HEK293 (cell line): ENCODE results near the gene SPATA16.

Source experiments
- CTCF ChIA-PET: fragments of 350-600 bp; formaldehyde crosslinking; extraction: SDS; loops from one replicate; lab custom pipeline; 2021; ENCODE audit warnings: antibody characterized with exemption; lab: Yijun Ruan, JAX
- POLR2A ChIA-PET: fragments of 300-600 bp; formaldehyde crosslinking; extraction: SDS; loops from one replicate; lab custom pipeline; 2020; ENCODE audit warnings: antibody characterized with exemption, inconsistent platforms; lab: Yijun Ruan, JAX
- H3K27ac ChIP-seq: fragments of 200-500 bp; sonication (Bioruptor generic); 2 replicates; pipeline ENCODE4 v1.5.1; 2014; ENCODE audit warnings: low read depth, low read length, control low read depth, inconsistent platforms; ENCODE audit errors: extremely low read depth
- H3K36me3 ChIP-seq, 2 experiments: fragments of 200-500 bp in 1 of 2; sonication (Bioruptor generic) in 1 of 2; 1 replicate in 1 of 2; 2 replicates in 1 of 2; pipeline ENCODE4 v1.5.1; 2014 to 2017; ENCODE audit warnings: inconsistent platforms in 2 of 2, low read length in 2 of 2; ENCODE audit not compliant: control insufficient read depth in 2 of 2, insufficient read depth in 1 of 2
- H3K4me1 ChIP-seq: fragments of 200-500 bp; sonication (Bioruptor generic); 2 replicates; pipeline ENCODE4 v1.5.1; 2014; ENCODE audit warnings: mild to moderate bottlenecking, low read length, inconsistent platforms; ENCODE audit not compliant: control insufficient read depth, insufficient read depth
- H3K4me3 ChIP-seq: 2 replicates; pipeline ENCODE4 v1.5.1; 2011; ENCODE audit warnings: low read depth, mild to moderate bottlenecking, control low read depth, low read length, moderate library complexity
- H3K9me3 ChIP-seq: fragments of 200-500 bp; sonication (Bioruptor generic); 2 replicates; pipeline ENCODE4 v1.5.1; 2014; ENCODE audit warnings: low read depth, low read length, inconsistent platforms; ENCODE audit not compliant: control insufficient read depth, insufficient read depth
- EGR2 ChIP-seq: fragments of 450-650 bp; formaldehyde crosslinking; IDR thresholded peaks from 2 replicates; pipeline ENCODE4 v1.5.1; 2016; ENCODE audit warnings: low read depth, missing biosample characterization, missing genetic modification characterization
- KLF7 ChIP-seq: fragments of 450-650 bp; formaldehyde crosslinking; IDR thresholded peaks from 2 replicates; pipeline ENCODE4 v1.5.1; 2016; ENCODE audit warnings: missing biosample characterization, missing genetic modification characterization, borderline replicate concordance
- OVOL3 ChIP-seq: fragments of 450-650 bp; formaldehyde crosslinking; IDR thresholded peaks from 2 replicates; pipeline ENCODE4 v1.5.1; 2016; ENCODE audit warnings: missing biosample characterization, missing genetic modification characterization
- SP7 ChIP-seq: fragments of 450-650 bp; formaldehyde crosslinking; IDR thresholded peaks from 2 replicates; pipeline ENCODE4 v1.5.1; 2016; ENCODE audit warnings: missing biosample characterization, missing genetic modification characterization
- ZBTB21 ChIP-seq: fragments of 450-650 bp; formaldehyde crosslinking; IDR thresholded peaks from 2 replicates; pipeline ENCODE4 v1.5.1; 2017; ENCODE audit warnings: missing biosample characterization, missing genetic modification characterization
- ZEB2 ChIP-seq: fragments of 450-650 bp; formaldehyde crosslinking; IDR thresholded peaks from 2 replicates; pipeline ENCODE4 v1.5.1; 2016; ENCODE audit warnings: missing biosample characterization, missing genetic modification characterization
- ZFP37 ChIP-seq: fragments of 450-650 bp; formaldehyde crosslinking; IDR thresholded peaks from 2 replicates; pipeline ENCODE4 v1.5.1; 2016; ENCODE audit warnings: missing biosample characterization, missing genetic modification characterization
- ZNF114 ChIP-seq: fragments of 450-650 bp; formaldehyde crosslinking; IDR thresholded peaks from 2 replicates; pipeline ENCODE4 v1.5.0; 2017; ENCODE audit warnings: missing biosample characterization, missing genetic modification characterization
- ZNF169 ChIP-seq: fragments of 450-650 bp; formaldehyde crosslinking; IDR thresholded peaks from 2 replicates; pipeline ENCODE4 v1.5.1; 2016; ENCODE audit warnings: missing biosample characterization, missing genetic modification characterization
- ZNF2 ChIP-seq: fragments of 450-650 bp; formaldehyde crosslinking; IDR thresholded peaks from 2 replicates; pipeline ENCODE4 v1.5.1; 2016; ENCODE audit warnings: missing biosample characterization, missing genetic modification characterization
- ZNF202 ChIP-seq: fragments of 450-650 bp; formaldehyde crosslinking; IDR thresholded peaks from 2 replicates; pipeline ENCODE4 v1.5.1; 2016; ENCODE audit warnings: missing biosample characterization, missing genetic modification characterization, borderline replicate concordance
- ZNF292 ChIP-seq: fragments of 450-650 bp; formaldehyde crosslinking; IDR thresholded peaks from 2 replicates; pipeline ENCODE4 v1.5.1; 2016; ENCODE audit warnings: low read depth, missing biosample characterization, missing genetic modification characterization, borderline replicate concordance
- ZNF585B ChIP-seq: fragments of 450-650 bp; formaldehyde crosslinking; IDR thresholded peaks from 2 replicates; pipeline ENCODE4 v1.5.1; 2016; ENCODE audit warnings: missing biosample characterization, missing genetic modification characterization
- ZNF621 ChIP-seq: fragments of 450-650 bp; formaldehyde crosslinking; IDR thresholded peaks from 2 replicates; pipeline ENCODE4 v1.5.1; 2017; ENCODE audit warnings: missing biosample characterization, missing genetic modification characterization
- ZNF658 ChIP-seq: fragments of 450-650 bp; formaldehyde crosslinking; IDR thresholded peaks from 2 replicates; pipeline ENCODE4; 2016; ENCODE audit warnings: missing biosample characterization, missing genetic modification characterization
- ZNF76 ChIP-seq: fragments of 450-650 bp; formaldehyde crosslinking; IDR thresholded peaks from 2 replicates; pipeline ENCODE4; 2016; ENCODE audit warnings: low read depth, missing biosample characterization, missing genetic modification characterization, borderline replicate concordance
- ZNF776 ChIP-seq: fragments of 450-650 bp; formaldehyde crosslinking; IDR thresholded peaks from 2 replicates; pipeline ENCODE4 v1.5.0; 2017; ENCODE audit warnings: missing biosample characterization, missing genetic modification characterization, borderline replicate concordance
- ZNF785 ChIP-seq: fragments of 450-650 bp; formaldehyde crosslinking; IDR thresholded peaks from 2 replicates; pipeline ENCODE4 v1.5.1; 2016; ENCODE audit warnings: missing biosample characterization, missing genetic modification characterization
- ZNF791 ChIP-seq: fragments of 450-650 bp; formaldehyde crosslinking; IDR thresholded peaks from 2 replicates; pipeline ENCODE4 v1.5.1; 2016; ENCODE audit warnings: missing biosample characterization, missing genetic modification characterization
- ZNF843 ChIP-seq: fragments of 450-650 bp; formaldehyde crosslinking; IDR thresholded peaks from 2 replicates; pipeline ENCODE4 v1.5.1; 2016; ENCODE audit warnings: missing biosample characterization, missing genetic modification characterization
- TF ChIP-seq, protein P1 (sequence below): fragments of 450-650 bp; formaldehyde crosslinking; IDR thresholded peaks from 2 replicates; pipeline ENCODE4 v1.5.1; 2016; ENCODE audit warnings: missing biosample characterization, missing genetic modification characterization
- TF ChIP-seq, protein P2 (sequence below): fragments of 450-650 bp; formaldehyde crosslinking; IDR thresholded peaks from 2 replicates; pipeline ENCODE4 v1.5.1; 2016; ENCODE audit warnings: missing biosample characterization, missing genetic modification characterization
- TF ChIP-seq, protein P3 (sequence below): fragments of 450-650 bp; formaldehyde crosslinking; IDR thresholded peaks from 2 replicates; pipeline ENCODE4 v1.5.1; 2017; ENCODE audit warnings: missing biosample characterization, missing genetic modification characterization
- TF ChIP-seq, protein P4 (sequence below): fragments of 450-650 bp; formaldehyde crosslinking; IDR thresholded peaks from 2 replicates; pipeline ENCODE4 v1.5.1; 2016; ENCODE audit warnings: missing biosample characterization, missing genetic modification characterization
- TF ChIP-seq, protein P5 (sequence below): fragments of 450-650 bp; formaldehyde crosslinking; IDR thresholded peaks from 2 replicates; pipeline ENCODE4 v1.5.1; 2016; ENCODE audit warnings: missing biosample characterization, missing genetic modification characterization

The SPATA16 gene

DNA sequence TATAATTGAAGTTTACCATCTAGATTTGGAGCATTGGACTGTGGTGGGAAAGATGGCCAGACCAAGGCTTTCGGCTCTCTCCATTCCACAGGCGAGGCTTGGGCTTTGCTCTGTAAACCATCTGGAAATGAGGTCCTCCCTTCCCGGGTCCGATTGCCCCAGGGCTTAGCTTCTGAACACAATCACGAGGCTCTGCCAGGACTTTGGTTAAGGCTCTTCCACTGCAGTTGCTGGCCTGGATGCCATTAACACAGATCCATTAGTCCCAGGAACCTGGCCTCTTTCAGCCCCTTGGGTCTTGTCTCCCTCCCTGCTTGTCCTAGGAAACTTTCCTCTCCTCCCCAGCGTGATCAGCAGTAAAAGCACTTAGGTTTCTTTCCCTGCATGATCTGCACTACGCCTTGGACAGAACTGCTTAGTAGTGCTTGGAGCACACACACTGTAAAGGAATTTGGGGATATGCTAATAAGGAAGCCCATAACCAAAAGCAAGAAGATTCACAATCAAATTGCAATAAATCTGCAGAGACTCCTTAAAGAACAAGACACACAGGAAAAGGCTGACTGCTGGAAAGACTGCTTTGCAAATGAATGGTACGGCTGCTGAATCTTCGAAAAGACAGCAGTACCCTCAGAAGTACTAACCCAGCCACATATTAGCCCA, 236.2 kb downstream of the SPATA16 start (continued):
- TF ChIP-seq, protein P1, sequence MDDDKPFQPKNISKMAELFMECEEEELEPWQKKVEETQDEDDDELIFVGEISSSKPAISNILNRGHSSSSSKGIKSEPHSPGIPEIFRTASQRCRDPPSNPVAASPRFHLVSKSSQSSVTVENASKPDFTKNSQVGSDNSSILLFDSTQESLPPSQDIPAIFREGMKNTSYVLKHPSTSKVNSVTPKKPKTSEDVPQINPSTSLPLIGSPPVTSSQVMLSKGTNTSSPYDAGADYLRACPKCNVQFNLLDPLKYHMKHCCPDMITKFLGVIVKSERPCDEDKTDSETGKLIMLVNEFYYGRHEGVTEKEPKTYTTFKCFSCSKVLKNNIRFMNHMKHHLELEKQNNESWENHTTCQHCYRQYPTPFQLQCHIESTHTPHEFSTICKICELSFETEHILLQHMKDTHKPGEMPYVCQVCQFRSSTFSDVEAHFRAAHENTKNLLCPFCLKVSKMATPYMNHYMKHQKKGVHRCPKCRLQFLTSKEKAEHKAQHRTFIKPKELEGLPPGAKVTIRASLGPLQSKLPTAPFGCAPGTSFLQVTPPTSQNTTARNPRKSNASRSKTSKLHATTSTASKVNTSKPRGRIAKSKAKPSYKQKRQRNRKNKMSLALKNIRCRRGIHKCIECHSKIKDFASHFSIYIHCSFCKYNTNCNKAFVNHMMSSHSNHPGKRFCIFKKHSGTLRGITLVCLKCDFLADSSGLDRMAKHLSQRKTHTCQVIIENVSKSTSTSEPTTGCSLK (tag by site-specific recombination): no peak
- TF ChIP-seq ZBTB21 (no peak), ZNF2 (tag by site-specific recombination) (no peak), ZNF621 (tag by site-specific recombination) (no peak), OVOL3 (tag by site-specific recombination) (no peak), SP7 (tag by site-specific recombination) (no peak)

DNA sequence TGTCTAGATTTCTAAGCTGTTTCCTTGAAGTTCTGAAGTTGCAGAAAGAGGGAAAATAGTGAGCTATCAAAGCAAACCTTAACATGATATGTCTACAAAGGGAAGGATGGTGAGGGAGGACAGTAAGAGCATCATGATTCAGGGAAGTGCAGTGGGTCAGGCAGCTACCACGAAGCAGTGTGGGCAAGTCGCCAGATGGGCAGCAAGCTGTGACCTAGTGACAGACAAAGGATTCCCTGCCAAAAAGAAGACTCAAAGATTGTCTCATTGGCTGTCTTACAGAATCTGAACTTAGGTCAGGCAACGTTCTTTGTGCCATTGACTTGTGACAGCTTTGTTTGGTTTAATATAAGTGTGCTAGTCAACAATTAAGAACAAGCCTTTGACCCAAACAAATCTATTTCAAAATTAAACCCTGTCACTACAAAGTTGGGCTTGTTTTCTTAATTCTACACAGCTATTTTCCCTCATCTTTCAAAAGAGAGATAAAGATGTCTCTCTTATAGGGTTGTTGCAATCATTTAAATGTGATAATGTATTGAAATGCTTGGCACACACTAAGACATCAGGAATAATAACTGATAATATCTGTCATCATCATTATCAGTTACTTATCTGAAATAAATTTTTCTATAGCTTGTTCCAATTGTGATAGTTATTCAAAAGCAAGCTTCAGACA, 237.3 kb downstream of the SPATA16 start:
- no peak for TF ChIP-seq ZEB2
- TF ChIP-seq, protein P2, sequence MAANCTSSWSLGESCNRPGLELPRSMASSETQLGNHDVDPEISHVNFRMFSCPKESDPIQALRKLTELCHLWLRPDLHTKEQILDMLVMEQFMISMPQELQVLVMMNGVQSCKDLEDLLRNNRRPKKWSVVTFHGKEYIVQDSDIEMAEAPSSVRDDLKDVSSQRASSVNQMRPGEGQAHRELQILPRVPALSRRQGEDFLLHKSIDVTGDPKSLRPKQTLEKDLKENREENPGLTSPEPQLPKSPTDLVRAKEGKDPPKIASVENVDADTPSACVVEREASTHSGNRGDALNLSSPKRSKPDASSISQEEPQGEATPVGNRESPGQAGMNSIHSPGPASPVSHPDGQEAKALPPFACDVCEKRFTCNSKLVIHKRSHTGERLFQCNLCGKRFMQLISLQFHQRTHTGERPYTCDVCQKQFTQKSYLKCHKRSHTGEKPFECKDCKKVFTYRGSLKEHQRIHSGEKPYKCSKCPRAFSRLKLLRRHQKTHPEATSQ (tag by site-specific recombination): no peak
- no peak for TF ChIP-seq ZNF169 (tag by site-specific recombination)
- no peak for TF ChIP-seq ZNF843 (tag by site-specific recombination)
- TF ChIP-seq, protein P3, sequence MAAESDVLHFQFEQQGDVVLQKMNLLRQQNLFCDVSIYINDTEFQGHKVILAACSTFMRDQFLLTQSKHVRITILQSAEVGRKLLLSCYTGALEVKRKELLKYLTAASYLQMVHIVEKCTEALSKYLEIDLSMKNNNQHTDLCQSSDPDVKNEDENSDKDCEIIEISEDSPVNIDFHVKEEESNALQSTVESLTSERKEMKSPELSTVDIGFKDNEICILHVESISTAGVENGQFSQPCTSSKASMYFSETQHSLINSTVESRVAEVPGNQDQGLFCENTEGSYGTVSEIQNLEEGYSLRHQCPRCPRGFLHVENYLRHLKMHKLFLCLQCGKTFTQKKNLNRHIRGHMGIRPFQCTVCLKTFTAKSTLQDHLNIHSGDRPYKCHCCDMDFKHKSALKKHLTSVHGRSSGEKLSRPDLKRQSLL (tag by site-specific recombination): no peak
- no peak for TF ChIP-seq ZNF791 (tag by site-specific recombination)
- no peak for TF ChIP-seq ZFP37 (tag by site-specific recombination)
- TF ChIP-seq, protein P4, sequence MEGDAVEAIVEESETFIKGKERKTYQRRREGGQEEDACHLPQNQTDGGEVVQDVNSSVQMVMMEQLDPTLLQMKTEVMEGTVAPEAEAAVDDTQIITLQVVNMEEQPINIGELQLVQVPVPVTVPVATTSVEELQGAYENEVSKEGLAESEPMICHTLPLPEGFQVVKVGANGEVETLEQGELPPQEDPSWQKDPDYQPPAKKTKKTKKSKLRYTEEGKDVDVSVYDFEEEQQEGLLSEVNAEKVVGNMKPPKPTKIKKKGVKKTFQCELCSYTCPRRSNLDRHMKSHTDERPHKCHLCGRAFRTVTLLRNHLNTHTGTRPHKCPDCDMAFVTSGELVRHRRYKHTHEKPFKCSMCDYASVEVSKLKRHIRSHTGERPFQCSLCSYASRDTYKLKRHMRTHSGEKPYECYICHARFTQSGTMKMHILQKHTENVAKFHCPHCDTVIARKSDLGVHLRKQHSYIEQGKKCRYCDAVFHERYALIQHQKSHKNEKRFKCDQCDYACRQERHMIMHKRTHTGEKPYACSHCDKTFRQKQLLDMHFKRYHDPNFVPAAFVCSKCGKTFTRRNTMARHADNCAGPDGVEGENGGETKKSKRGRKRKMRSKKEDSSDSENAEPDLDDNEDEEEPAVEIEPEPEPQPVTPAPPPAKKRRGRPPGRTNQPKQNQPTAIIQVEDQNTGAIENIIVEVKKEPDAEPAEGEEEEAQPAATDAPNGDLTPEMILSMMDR (tag by site-specific recombination): no peak
- no peak for TF ChIP-seq ZNF114
- no peak for TF ChIP-seq ZNF776 (tag by site-specific recombination)
- TF ChIP-seq ZNF292 (tag by site-specific recombination): no peak
- TF ChIP-seq ZNF585B (tag by site-specific recombination): no peak
- no peak for TF ChIP-seq ZNF658 (tag by site-specific recombination)
- TF ChIP-seq ZNF202 (tag by site-specific recombination): no peak
- no peak for TF ChIP-seq EGR2 (tag by site-specific recombination)
- TF ChIP-seq ZNF76 (tag by site-specific recombination): no peak
- no peak for TF ChIP-seq ZNF785 (tag by site-specific recombination)
- TF ChIP-seq KLF7 (tag by site-specific recombination): no peak
- TF ChIP-seq, protein P5, sequence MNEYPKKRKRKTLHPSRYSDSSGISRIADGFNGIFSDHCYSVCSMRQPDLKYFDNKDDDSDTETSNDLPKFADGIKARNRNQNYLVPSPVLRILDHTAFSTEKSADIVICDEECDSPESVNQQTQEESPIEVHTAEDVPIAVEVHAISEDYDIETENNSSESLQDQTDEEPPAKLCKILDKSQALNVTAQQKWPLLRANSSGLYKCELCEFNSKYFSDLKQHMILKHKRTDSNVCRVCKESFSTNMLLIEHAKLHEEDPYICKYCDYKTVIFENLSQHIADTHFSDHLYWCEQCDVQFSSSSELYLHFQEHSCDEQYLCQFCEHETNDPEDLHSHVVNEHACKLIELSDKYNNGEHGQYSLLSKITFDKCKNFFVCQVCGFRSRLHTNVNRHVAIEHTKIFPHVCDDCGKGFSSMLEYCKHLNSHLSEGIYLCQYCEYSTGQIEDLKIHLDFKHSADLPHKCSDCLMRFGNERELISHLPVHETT (tag by site-specific recombination): no peak
- TF ChIP-seq ZNF2 (tag by site-specific recombination): no peak
- POLR2A ChIA-PET: no interaction called here
- no peak overlapping the region for H3K4me3 ChIP-seq
- H3K27ac ChIP-seq: no peak overlapping the region
- no peaks in the 10 kb centered on the region for H3K36me3 ChIP-seq
- CTCF ChIA-PET: no interaction called here
- no peaks in the 10 kb centered on the region for H3K9me3 ChIP-seq
- no peaks in the 10 kb centered on the region for H3K4me1 ChIP-seq
